Suprapubic skin (tissue), 4 donors: ENCODE results near the gene DISC1.

Source experiments
- EP300 ChIP-seq: sonication (generic); formaldehyde crosslinking; IDR thresholded peaks from one replicate; pipeline ENCODE4 v1.6.1; 2017; ENCODE audit warnings: antibody characterized with exemption
- POLR2A ChIP-seq, 2 donors: fragments of 450-650 bp; IDR thresholded peaks; one replicate each; pipeline ENCODE4 v1.6.1; 2017; ENCODE audit warnings: antibody characterized with exemption in 2 of 2, mild to moderate bottlenecking in 2 of 2, moderate library complexity in 2 of 2
- POLR2AphosphoS5 ChIP-seq, 3 donors: sonication (generic); formaldehyde crosslinking; IDR thresholded peaks; one replicate each; pipeline ENCODE4 v1.6.1; 2017; ENCODE audit warnings: antibody characterized with exemption in 3 of 3
- TF ChIP-seq, protein P1 (sequence below), 2 donors: fragments of 200-600 bp in 1 of 2; fragments of 450-650 bp in 1 of 2; sonication (generic) in 1 of 2; IDR thresholded peaks; one replicate each; pipeline ENCODE4 v1.5.1; 2016 to 2019; ENCODE audit warnings: antibody characterized with exemption in 2 of 2, mild to moderate bottlenecking in 1 of 2, moderate library complexity in 1 of 2

DNA sequence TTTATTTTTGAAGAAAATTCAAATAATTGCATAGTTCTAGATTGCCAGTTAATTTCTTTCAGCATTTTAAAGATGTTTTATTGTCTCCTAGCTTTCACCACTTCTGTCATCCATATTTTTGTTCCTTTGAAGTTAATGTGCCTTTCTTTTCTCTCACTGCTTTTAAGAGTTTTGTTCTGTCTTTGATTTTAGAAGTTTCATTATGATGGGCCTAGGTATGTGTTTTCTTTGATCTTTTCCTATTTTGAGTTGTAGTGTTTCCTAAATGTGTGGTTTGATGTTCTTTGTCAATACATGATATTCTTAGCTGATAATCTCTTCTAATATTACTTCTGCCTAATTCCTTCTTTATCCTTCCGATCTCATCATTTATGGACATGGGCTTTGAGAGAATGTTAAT, 378.7 kb downstream of the DISC1 start:
- TF ChIP-seq, protein P1, sequence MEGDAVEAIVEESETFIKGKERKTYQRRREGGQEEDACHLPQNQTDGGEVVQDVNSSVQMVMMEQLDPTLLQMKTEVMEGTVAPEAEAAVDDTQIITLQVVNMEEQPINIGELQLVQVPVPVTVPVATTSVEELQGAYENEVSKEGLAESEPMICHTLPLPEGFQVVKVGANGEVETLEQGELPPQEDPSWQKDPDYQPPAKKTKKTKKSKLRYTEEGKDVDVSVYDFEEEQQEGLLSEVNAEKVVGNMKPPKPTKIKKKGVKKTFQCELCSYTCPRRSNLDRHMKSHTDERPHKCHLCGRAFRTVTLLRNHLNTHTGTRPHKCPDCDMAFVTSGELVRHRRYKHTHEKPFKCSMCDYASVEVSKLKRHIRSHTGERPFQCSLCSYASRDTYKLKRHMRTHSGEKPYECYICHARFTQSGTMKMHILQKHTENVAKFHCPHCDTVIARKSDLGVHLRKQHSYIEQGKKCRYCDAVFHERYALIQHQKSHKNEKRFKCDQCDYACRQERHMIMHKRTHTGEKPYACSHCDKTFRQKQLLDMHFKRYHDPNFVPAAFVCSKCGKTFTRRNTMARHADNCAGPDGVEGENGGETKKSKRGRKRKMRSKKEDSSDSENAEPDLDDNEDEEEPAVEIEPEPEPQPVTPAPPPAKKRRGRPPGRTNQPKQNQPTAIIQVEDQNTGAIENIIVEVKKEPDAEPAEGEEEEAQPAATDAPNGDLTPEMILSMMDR (IDR thresholded peaks at IDR 0.05) = no peak
- TF ChIP-seq EP300 = no peak
- TF ChIP-seq POLR2A (IDR thresholded peaks at IDR 0.05) = no peak
- TF ChIP-seq POLR2AphosphoS5 (IDR thresholded peaks at IDR 0.05) = no peak
